ENCODE measurements around the gene GLP1R.

- TF ChIP-seq, protein P1, sequence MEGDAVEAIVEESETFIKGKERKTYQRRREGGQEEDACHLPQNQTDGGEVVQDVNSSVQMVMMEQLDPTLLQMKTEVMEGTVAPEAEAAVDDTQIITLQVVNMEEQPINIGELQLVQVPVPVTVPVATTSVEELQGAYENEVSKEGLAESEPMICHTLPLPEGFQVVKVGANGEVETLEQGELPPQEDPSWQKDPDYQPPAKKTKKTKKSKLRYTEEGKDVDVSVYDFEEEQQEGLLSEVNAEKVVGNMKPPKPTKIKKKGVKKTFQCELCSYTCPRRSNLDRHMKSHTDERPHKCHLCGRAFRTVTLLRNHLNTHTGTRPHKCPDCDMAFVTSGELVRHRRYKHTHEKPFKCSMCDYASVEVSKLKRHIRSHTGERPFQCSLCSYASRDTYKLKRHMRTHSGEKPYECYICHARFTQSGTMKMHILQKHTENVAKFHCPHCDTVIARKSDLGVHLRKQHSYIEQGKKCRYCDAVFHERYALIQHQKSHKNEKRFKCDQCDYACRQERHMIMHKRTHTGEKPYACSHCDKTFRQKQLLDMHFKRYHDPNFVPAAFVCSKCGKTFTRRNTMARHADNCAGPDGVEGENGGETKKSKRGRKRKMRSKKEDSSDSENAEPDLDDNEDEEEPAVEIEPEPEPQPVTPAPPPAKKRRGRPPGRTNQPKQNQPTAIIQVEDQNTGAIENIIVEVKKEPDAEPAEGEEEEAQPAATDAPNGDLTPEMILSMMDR (optimal IDR thresholded peaks at IDR 0.05 in 1 of 3, IDR thresholded peaks at IDR 0.05 in 1 of 3, conservative IDR thresholded peaks at IDR 0.05 in 1 of 3; ENCODE audit: extremely low read depth in 1 of 3, insufficient read depth in 2 of 3, low read length in 3 of 3): no peak
- no peak for TF ChIP-seq EZH2 (IDR thresholded peaks at IDR 0.05; ENCODE audit: low read length)
These were observed 31.6 kb upstream of the GLP1R start for GRCh38 chr6:39016839-39017546.

All from keratinocyte (primary cell).